Panc1 (cell line): ENCODE results near the gene ATXN2. TPM values are rescaled to one million over a fixed set of nuclear protein-coding genes. Genes with fewer than 3 reads are reported as not detected.

Experiments used
- ATAC-seq: fragments of 200-7000 bp; cut with Tn5 transposase; 2 replicates; pipeline ENCODE4 v1.9.1; 2020; ENCODE audit warnings: mild to moderate bottlenecking, moderate library complexity
- BruUV-seq: library from RNA; stranded (reverse); fragments of 400-500 nt; replicated peaks from 2 replicates; lab custom pipeline; 2021; lab: Mats Ljungman, UMichigan
- CTCF ChIA-PET: fragments of 300-600 bp; sonication (Branson Sonifier 250); formaldehyde crosslinking; loops from one replicate; lab custom pipeline; 2022; ENCODE audit warnings: antibody characterized with exemption; lab: Charles Lee
- POLR2A ChIA-PET: fragments of 300-600 bp; sonication (Branson Sonifier 250); formaldehyde crosslinking; loops from one replicate; lab custom pipeline; 2022; ENCODE audit warnings: antibody characterized with exemption; lab: Charles Lee
- DNase-seq: peaks from one replicate; pipeline ENCODE4 v3.0.0-alpha.2; 2010; ENCODE audit warnings: low read depth, low spot score
- H3K27ac ChIP-seq: 2 replicates; pipeline ENCODE4 v1.5.1; 2011; ENCODE audit warnings: mild to moderate bottlenecking, low read length, inconsistent platforms
- H3K27me3 ChIP-seq: fragments of 200-500 bp; sonication (Bioruptor generic); 2 replicates; pipeline ENCODE4 v1.6.0; 2014; ENCODE audit warnings: low read length, inconsistent platforms; ENCODE audit not compliant: control insufficient read depth, insufficient read depth
- H3K36me3 ChIP-seq: fragments of 200-500 bp; sonication (Bioruptor generic); 2 replicates; pipeline ENCODE4 v1.5.1; 2014; ENCODE audit warnings: inconsistent platforms, mild to moderate bottlenecking, low read length, moderate library complexity; ENCODE audit not compliant: control insufficient read depth, insufficient read depth
- H3K4me1 ChIP-seq: 2 replicates; pipeline ENCODE4 v1.5.1; 2011; ENCODE audit warnings: inconsistent platforms, mild to moderate bottlenecking, low read length, moderate library complexity; ENCODE audit not compliant: control insufficient read depth, insufficient read depth
- H3K4me3 ChIP-seq, 2 experiments: 2 replicates each; pipeline ENCODE4 v1.5.1; 2011 to 2012; ENCODE audit warnings: low read depth in 2 of 2, low read length in 2 of 2, mild to moderate bottlenecking in 2 of 2, inconsistent platforms in 1 of 2, moderate library complexity in 1 of 2
- H3K9me3 ChIP-seq: fragments of 200-500 bp; sonication (Bioruptor generic); 2 replicates; pipeline ENCODE4 v1.5.1; 2014; ENCODE audit warnings: low read depth, mild to moderate bottlenecking, inconsistent platforms, low read length, moderate library complexity; ENCODE audit not compliant: control insufficient read depth, insufficient read depth
- POLR2AphosphoS5 ChIP-seq: IDR thresholded peaks from 2 replicates; pipeline ENCODE4 v1.6.1; 2012; ENCODE audit warnings: mild to moderate bottlenecking, low read depth, low read length, moderate library complexity
- SIN3A ChIP-seq: IDR thresholded peaks from 2 replicates; pipeline ENCODE4 v1.6.1; 2012; ENCODE audit warnings: low read depth, mild to moderate bottlenecking, low read length, moderate library complexity, borderline replicate concordance; ENCODE audit not compliant: insufficient read depth
- TCF7L2 ChIP-seq: IDR thresholded peaks from 2 replicates; pipeline ENCODE4 v1.6.1; 2011; ENCODE audit warnings: mild to moderate bottlenecking, low read depth, low read length, inconsistent platforms
- in situ Hi-C: cut with HindIII; loops from 2 replicates; pipeline ENCODE4 v1.10.0; 2016; ENCODE audit warnings: low sequenced_read_pairs, low pct_unique_long_range_greater_than_20kb
- intact Hi-C: fragments of 100-400 bp; cut with micrococcal nuclease; formaldehyde crosslinking; loops from one replicate; pipeline ENCODE4 v1.10.0; 2022; ENCODE audit not compliant: unreplicated experiment
- total RNA-seq: library from RNA; stranded (reverse); gene quantifications from one replicate; pipeline ENCODE4 v1.2.1, GENCODE V29; 2021; ENCODE audit not compliant: unreplicated experiment
- TF ChIP-seq, protein P1 (sequence below), 2 experiments: IDR thresholded peaks; 2 replicates each; pipeline ENCODE4 v1.6.1; 2011 to 2012; ENCODE audit warnings: low read depth in 2 of 2, control low read depth in 1 of 2, low read length in 1 of 2, mild to moderate bottlenecking in 1 of 2, moderate library complexity in 1 of 2; ENCODE audit not compliant: insufficient read depth in 1 of 2
- TF ChIP-seq, protein P2 (sequence below): fragments of 450-650 bp; IDR thresholded peaks from 2 replicates; pipeline ENCODE4 v1.5.1; 2017; ENCODE audit warnings: mild to moderate bottlenecking

The ATXN2 gene
- total RNA-seq, 1 experiment from 2014 or later = 77.6 TPM

- no TSS peak for BruUV-seq
- H3K4me3 ChIP-seq = no peak overlapping the region
- ATAC-seq (no peak), DNase-seq (no peak)
- H3K9me3 ChIP-seq = no peaks in the 10 kb centered on the region
- in situ Hi-C loops (no loop called here), intact Hi-C loops (no loop called here)
- H3K4me1 ChIP-seq = no peaks in the 10 kb centered on the region
- TF ChIP-seq POLR2AphosphoS5 = no peak
- TF ChIP-seq TCF7L2 = no peak
- TF ChIP-seq, protein P1, sequence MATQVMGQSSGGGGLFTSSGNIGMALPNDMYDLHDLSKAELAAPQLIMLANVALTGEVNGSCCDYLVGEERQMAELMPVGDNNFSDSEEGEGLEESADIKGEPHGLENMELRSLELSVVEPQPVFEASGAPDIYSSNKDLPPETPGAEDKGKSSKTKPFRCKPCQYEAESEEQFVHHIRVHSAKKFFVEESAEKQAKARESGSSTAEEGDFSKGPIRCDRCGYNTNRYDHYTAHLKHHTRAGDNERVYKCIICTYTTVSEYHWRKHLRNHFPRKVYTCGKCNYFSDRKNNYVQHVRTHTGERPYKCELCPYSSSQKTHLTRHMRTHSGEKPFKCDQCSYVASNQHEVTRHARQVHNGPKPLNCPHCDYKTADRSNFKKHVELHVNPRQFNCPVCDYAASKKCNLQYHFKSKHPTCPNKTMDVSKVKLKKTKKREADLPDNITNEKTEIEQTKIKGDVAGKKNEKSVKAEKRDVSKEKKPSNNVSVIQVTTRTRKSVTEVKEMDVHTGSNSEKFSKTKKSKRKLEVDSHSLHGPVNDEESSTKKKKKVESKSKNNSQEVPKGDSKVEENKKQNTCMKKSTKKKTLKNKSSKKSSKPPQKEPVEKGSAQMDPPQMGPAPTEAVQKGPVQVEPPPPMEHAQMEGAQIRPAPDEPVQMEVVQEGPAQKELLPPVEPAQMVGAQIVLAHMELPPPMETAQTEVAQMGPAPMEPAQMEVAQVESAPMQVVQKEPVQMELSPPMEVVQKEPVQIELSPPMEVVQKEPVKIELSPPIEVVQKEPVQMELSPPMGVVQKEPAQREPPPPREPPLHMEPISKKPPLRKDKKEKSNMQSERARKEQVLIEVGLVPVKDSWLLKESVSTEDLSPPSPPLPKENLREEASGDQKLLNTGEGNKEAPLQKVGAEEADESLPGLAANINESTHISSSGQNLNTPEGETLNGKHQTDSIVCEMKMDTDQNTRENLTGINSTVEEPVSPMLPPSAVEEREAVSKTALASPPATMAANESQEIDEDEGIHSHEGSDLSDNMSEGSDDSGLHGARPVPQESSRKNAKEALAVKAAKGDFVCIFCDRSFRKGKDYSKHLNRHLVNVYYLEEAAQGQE (IDR thresholded peaks at IDR 0.05; ENCODE audit: insufficient read depth in 1 of 2, low read depth in 2 of 2, low read length in 1 of 2) = no peak
- TF ChIP-seq, protein P2, sequence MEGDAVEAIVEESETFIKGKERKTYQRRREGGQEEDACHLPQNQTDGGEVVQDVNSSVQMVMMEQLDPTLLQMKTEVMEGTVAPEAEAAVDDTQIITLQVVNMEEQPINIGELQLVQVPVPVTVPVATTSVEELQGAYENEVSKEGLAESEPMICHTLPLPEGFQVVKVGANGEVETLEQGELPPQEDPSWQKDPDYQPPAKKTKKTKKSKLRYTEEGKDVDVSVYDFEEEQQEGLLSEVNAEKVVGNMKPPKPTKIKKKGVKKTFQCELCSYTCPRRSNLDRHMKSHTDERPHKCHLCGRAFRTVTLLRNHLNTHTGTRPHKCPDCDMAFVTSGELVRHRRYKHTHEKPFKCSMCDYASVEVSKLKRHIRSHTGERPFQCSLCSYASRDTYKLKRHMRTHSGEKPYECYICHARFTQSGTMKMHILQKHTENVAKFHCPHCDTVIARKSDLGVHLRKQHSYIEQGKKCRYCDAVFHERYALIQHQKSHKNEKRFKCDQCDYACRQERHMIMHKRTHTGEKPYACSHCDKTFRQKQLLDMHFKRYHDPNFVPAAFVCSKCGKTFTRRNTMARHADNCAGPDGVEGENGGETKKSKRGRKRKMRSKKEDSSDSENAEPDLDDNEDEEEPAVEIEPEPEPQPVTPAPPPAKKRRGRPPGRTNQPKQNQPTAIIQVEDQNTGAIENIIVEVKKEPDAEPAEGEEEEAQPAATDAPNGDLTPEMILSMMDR = no peak
- TF ChIP-seq SIN3A = no peak
- no peaks in the 10 kb centered on the region for H3K27me3 ChIP-seq
- no peak overlapping the region for H3K27ac ChIP-seq
- H3K36me3 ChIP-seq = peaks cover 34% of the 10 kb centered on the region
- ChIA-PET CTCF (no interaction called here), POLR2A (no interaction called here)
Measured at GRCh38 chr12:111488271-111488670, 110.8 kb downstream of the ATXN2 start.

- Histone ChIP-seq H3K36me3 (peaks cover 21% of the 10 kb centered on the region), H3K27me3 (no peaks in the 10 kb centered on the region), H3K9me3 (no peaks in the 10 kb centered on the region), H3K27ac (no peak overlapping the region), H3K4me3 (no peak overlapping the region), H3K4me1 (no peaks in the 10 kb centered on the region)
- DNase-seq (no peak), ATAC-seq (no peak)
- BruUV-seq = no TSS peak
- ChIA-PET CTCF (no interaction called here), POLR2A (interaction anchor here (0.6 kb wide), 1 partner anchor 1281 kb away, joined by 4 read pairs; no protein-coding TSS in a partner anchor)
- intact Hi-C loops (no loop called here), in situ Hi-C loops (no loop called here)
- TF ChIP-seq POLR2AphosphoS5 (no peak), TCF7L2 (no peak), SIN3A (no peak)
- TF ChIP-seq, protein P1 (IDR thresholded peaks at IDR 0.05; ENCODE audit: insufficient read depth in 1 of 2, low read depth in 2 of 2, low read length in 1 of 2) = no peak
- TF ChIP-seq, protein P2 = no peak
Measured at GRCh38 chr12:111482462-111482861, 116.7 kb downstream of the ATXN2 start.
